ENCODE results near the gene HJV. TPM values are rescaled to one million over a fixed set of nuclear protein-coding genes. Genes with fewer than 3 reads are reported as not detected.

HJV gene
- total and polyA plus RNA-seq, 9 donors = not detected

- Histone ChIP-seq H3K9me3 (no peaks in the 10 kb centered on the region), H3K36me3 (no peaks in the 10 kb centered on the region), H3K4me3 (no peak overlapping the region), H3K27me3 (no peaks in the 10 kb centered on the region), H3K4me1 (ENCODE audit: insufficient read depth) (peaks cover 4% of the 10 kb centered on the region), H3K27ac (no peak overlapping the region)
- peak in 2 of 5 donors; percentile 36 to 63 for DNase-seq
- WGBS, 3 donors = 8 to 15% (median 13%) methylated on average over 4 of the region's 4 CpGs
- peak; percentile 39 to 91 (median 84) for TF ChIP-seq CTCF (IDR thresholded peaks at IDR 0.05)
- TF ChIP-seq POLR2A (IDR thresholded peaks at IDR 0.05) = no peak
- TF ChIP-seq EP300 (IDR thresholded peaks at IDR 0.05) = no peak
- intact Hi-C loops (cut with DNase I) = loop anchor here in 3 of 4 donors (2.0 to 10.0 kb wide), 3 partner anchors 36 to 168 kb away; partner anchors contain the start of gene NUDT17 (in 3 of the 3)
These were observed 8.6 kb downstream of the HJV start for GRCh38 chr1:146012703-146013558.

- intact Hi-C loops (cut with DNase I) = loop anchor here in 3 of 4 donors (5.0 to 10.0 kb wide), 2 partner anchors 163 to 165 kb away; partner anchors contain the start of gene NUDT17 (in 3 of the 3)
- peak in 1 of 5 donors; percentile 9 for DNase-seq
- H3K36me3 ChIP-seq = no peaks in the 10 kb centered on the region
- H3K9me3 ChIP-seq = no peaks in the 10 kb centered on the region
- no peak overlapping the region for H3K4me3 ChIP-seq
- no peak for TF ChIP-seq POLR2A (IDR thresholded peaks at IDR 0.05)
- no peak for TF ChIP-seq EP300 (IDR thresholded peaks at IDR 0.05)
- H3K27ac ChIP-seq = no peak overlapping the region
- peaks cover 4% of the 10 kb centered on the region for H3K4me1 ChIP-seq (ENCODE audit: insufficient read depth)
- 84 to 89% (median 87%) methylated on average over 8 of the region's 8 CpGs for WGBS, 3 donors
- no peaks in the 10 kb centered on the region for H3K27me3 ChIP-seq
These were observed 11.3 kb downstream of the HJV start for GRCh38 chr1:146010126-146010738.

- no peak for DNase-seq
- TF ChIP-seq CTCF (IDR thresholded peaks at IDR 0.05) = no peak
- no peak for TF ChIP-seq POLR2A (IDR thresholded peaks at IDR 0.05)
- 83 to 86% (median 86%) methylated on average over 8 of the region's 8 CpGs for WGBS, 3 donors
- Histone ChIP-seq H3K4me1 (ENCODE audit: insufficient read depth) (peaks cover 4% of the 10 kb centered on the region), H3K27me3 (no peaks in the 10 kb centered on the region), H3K4me3 (no peak overlapping the region), H3K27ac (no peak overlapping the region), H3K36me3 (no peaks in the 10 kb centered on the region), H3K9me3 (no peaks in the 10 kb centered on the region)
- intact Hi-C loops (cut with DNase I) = loop anchor here in 3 of 4 donors (1.0 to 10.0 kb wide), 4 partner anchors 29 to 113 kb away; no protein-coding TSS in a partner anchor
These were observed 13.9 kb downstream of the HJV start for GRCh38 chr1:146007489-146008133.

- no peaks in the 10 kb centered on the region for H3K9me3 ChIP-seq
- intact Hi-C loops (cut with DNase I) = loop anchor here in 2 of 4 donors (2.0 to 10.0 kb wide), 2 partner anchors 21 to 107 kb away; no protein-coding TSS in a partner anchor
- H3K27ac ChIP-seq = no peak overlapping the region
- no peaks in the 10 kb centered on the region for H3K27me3 ChIP-seq
- no peak for DNase-seq
- no peaks in the 10 kb centered on the region for H3K36me3 ChIP-seq
- peaks cover 5% of the 10 kb centered on the region for H3K4me1 ChIP-seq (ENCODE audit: insufficient read depth)
- 91 to 94% (median 93%) methylated on average over 2 of the region's 2 CpGs for WGBS, 3 donors
- TF ChIP-seq CTCF (IDR thresholded peaks at IDR 0.05) (no peak), EP300 (IDR thresholded peaks at IDR 0.05) (no peak), POLR2A (IDR thresholded peaks at IDR 0.05) (no peak)
- no peak overlapping the region for H3K4me3 ChIP-seq
These were observed 19.8 kb downstream of the HJV start for GRCh38 chr1:146001709-146002108.

Data from ovary (tissue), 9 donors.